Cortex of kidney (tissue), 1 donor: Measurements from ENCODE around the gene HEXIM1.

Experiments used
- DNase-seq: peaks from one replicate; lab custom pipeline; 2025; lab: John Stamatoyannopoulos, UW

Gene HEXIM1

GRCh38 chr17:45148183-45149036 is at the start of gene HEXIM1:
Gene HEXIM1 (plus strand): TSS chr17:45148475. CDS start chr17:45149191, 716 bp downstream.
- peak; percentile 91 for DNase-seq

GRCh38 chr17:45098869-45099616 is 49.2 kb upstream of the HEXIM1 start:
- no peak for DNase-seq

DNA sequence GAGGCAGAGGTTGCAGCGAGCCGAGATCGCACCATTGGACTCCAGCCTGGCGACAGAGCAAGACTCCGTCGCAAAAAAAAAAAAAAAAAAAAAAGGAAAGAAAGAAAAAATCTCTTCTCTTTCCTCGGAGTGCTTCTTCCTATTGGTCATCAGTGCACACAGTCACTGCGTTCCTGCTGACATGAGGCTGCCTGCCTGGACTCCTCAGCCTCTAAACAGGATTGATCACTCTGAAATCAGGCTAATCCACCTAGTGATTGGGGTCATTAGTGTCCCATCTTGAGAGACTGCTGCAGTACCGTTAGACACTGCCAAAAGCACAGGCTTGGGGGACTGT is 46.8 kb upstream of the HEXIM1 start:
- no peak for DNase-seq

- DNase-seq = no peak
These were observed 46.1 kb upstream of the HEXIM1 start for GRCh38 chr17:45101883-45102811.

GRCh38 chr17:45102856-45103255 is 45.4 kb upstream of the HEXIM1 start:
- DNase-seq = no peak

DNA sequence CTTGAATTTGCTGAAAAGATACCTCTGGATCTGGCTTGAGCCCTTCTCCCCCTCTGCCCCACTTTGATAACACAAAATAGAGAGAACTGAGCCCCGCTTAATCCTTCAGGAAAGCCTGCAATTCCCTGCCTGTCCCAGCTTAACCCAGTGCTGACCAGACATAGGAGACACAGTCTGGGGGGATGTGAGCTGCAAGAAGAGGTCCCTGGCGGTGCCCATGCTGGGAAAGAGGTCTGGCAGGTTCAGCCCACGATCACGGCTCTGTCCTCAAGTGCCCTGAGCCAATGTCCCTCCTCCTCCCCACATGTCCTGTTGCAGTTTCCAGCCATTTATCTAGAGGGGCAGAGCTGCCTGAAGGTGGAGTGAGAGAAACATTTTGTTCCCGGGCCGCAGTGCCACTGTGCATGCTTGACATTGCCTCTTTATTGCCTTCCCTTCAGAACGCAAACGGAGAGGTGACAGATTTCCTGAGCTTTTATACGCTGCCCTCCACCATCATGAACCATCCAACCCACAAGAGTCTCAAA is 44.9 kb upstream of the HEXIM1 start:
- DNase-seq = no peak

- no peak for DNase-seq
These were observed 44.2 kb upstream of the HEXIM1 start for GRCh38 chr17:45104029-45104428.

GRCh38 chr17:45104497-45104896 is 43.8 kb upstream of the HEXIM1 start:
- no peak for DNase-seq

- DNase-seq = no peak
These were observed 43.2 kb upstream of the HEXIM1 start for GRCh38 chr17:45104907-45105624.

GRCh38 chr17:45106096-45106495 is 42.2 kb upstream of the HEXIM1 start:
- DNase-seq = no peak

DNA sequence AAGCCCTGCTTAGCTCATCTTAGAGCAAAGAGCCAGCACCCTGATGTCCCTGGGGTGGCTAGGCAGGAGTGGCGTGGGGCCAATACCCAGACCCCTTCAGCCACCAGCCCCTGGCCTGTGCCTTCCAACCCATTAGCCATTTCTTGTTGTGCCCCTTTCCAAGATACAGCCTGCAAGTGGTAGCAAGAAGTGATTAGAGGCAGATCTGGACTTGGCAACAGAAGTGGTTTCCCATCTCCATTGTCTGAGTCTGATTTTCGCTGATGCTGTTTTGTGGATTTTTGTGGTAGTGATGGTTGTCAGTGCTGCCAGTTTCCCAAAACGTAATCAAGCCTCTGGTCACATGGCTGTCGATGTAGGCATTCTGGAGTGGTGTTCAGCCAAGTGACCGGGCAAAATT is 41.7 kb upstream of the HEXIM1 start:
- no peak for DNase-seq

GRCh38 chr17:45107293-45108010 is 40.8 kb upstream of the HEXIM1 start:
- no peak for DNase-seq

GRCh38 chr17:45108051-45108450 is 40.2 kb upstream of the HEXIM1 start:
- no peak for DNase-seq

GRCh38 chr17:45108595-45109521 is 39.4 kb upstream of the HEXIM1 start:
- DNase-seq = no peak

DNA sequence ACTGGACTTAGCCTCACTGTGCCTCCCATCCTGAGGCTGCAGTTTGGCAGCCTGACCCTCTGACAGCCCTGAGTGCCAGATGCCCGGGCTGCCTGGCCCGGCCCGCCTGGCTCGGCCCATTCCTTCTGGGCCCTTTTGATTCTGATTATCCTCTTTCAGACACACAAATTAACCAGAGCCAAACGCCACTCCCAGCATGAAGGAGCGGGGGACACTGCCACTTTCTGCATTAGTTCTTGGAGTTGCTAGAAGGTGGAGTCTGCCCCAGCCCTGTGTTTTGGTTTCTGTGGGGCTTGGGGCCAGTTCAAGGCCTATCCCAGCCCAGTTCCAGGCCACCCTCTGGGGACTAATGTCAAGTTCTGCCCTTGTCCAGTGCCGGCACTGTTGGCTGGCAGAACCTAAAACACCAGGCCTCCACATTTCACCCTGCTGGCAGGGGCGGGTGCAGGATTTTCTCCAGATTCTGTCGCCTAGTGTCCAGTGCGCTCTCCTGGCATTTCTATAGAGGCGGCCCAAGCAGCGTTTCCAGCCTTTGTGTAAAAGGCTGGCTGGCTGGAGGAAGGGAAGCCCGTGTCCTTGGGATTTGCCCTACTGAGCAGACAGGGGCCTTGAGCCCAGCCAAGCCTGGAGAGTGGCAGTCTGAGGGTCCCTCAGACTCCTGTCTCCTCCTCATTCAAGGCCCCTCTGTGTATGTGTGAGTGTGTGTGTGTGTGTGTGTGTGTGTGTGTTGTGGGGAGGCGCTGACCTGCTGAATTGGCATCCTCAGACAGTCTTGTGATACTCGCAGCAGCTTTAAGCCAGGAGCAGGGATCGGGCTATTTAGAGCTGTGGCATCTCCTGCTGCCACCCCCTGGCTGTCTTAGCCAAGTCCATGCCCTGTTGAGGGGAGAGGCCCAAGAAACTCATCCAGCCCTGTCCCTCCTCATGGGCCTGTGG is 37.3 kb upstream of the HEXIM1 start:
- DNase-seq = no peak

DNA sequence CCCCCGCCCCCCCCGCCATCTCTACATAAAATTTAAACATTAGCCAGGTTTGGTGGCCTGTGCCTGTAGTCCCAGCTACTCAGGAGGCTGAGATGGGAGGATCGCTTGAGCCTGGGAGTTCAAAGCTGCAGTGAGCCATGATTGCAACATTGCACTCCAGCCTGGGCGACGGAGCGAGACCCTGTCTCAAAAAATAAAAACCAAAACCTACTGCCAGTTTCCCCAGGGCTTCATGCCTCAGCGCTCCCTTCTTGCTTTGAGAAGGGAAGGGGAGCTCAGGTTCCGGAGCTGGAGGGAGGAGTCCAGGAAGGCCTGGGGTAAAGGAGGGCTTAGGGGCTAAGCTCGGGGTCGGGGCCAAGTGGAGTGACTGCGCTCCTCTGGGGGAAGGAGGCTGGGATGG is 36.4 kb upstream of the HEXIM1 start:
- DNase-seq = no peak

- no peak for DNase-seq
These were observed 35.5 kb upstream of the HEXIM1 start for GRCh38 chr17:45112559-45113423.

DNA sequence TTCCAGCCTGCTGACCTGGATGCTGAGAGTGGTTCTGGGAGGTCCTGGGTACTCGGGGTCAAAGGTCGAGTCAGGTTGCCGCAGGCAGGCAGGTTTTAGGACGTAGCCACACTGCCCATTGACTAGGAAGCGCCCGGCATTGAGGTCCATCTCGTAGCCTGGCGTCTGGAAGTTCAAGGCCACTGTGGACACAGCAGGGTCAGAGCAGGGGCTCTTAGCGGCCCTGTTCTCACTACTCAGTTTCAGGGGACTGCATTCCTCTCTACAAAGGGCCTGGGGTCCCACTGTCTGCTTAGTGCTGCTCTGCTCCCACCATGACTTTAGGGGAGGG is 34.9 kb upstream of the HEXIM1 start:
- DNase-seq = no peak
